SK-N-SH (cell line): Measurements from ENCODE around the gene SHROOM1. TPM values are rescaled to one million over a fixed set of nuclear protein-coding genes. Genes with fewer than 3 reads are reported as not detected.

ENCODE experiments used
- CHD2 ChIP-seq: fragments of 150-350 bp; IDR thresholded peaks from 2 replicates; pipeline ENCODE4 v1.6.1; 2018; ENCODE audit warnings: low read length; ENCODE audit not compliant: partially characterized antibody
- EP300 ChIP-seq, 2 experiments: IDR thresholded peaks; 2 replicates each; pipeline versions ENCODE4 v1.4.0 to v1.6.1; 2012; ENCODE audit warnings: borderline replicate concordance in 1 of 2, low read depth in 1 of 2, low read length in 1 of 2
- FOSL2 ChIP-seq: IDR thresholded peaks from 2 replicates; pipeline ENCODE4 v1.4.0; 2012; ENCODE audit warnings: low read depth, mild to moderate bottlenecking, moderate library complexity, borderline replicate concordance
- FOXM1 ChIP-seq: IDR thresholded peaks from 2 replicates; pipeline ENCODE4 v1.4.0; 2012; ENCODE audit warnings: low read depth, mild to moderate bottlenecking
- GABPA ChIP-seq: IDR thresholded peaks from 2 replicates; pipeline ENCODE4 v1.4.0; 2012; ENCODE audit warnings: low read depth, mild to moderate bottlenecking
- PBX3 ChIP-seq: IDR thresholded peaks from 2 replicates; pipeline ENCODE4; 2012
- RAD21 ChIP-seq: IDR thresholded peaks from 2 replicates; pipeline ENCODE4 v1.6.1; 2012; ENCODE audit warnings: mild to moderate bottlenecking, low read length
- RFX5 ChIP-seq: IDR thresholded peaks from 2 replicates; pipeline ENCODE4 v1.6.1; 2012; ENCODE audit warnings: mild to moderate bottlenecking, improper control_type of control experiment, low read length
- RXRA ChIP-seq: IDR thresholded peaks from 2 replicates; pipeline ENCODE4 v1.4.0; 2012; ENCODE audit warnings: low read depth, mild to moderate bottlenecking, borderline replicate concordance
- SMC3 ChIP-seq: IDR thresholded peaks from 2 replicates; pipeline ENCODE4 v1.6.1; 2012; ENCODE audit warnings: low read depth, low read length, improper control_type of control experiment
- TCF12 ChIP-seq: IDR thresholded peaks from 2 replicates; pipeline ENCODE4 v1.4.0; 2012
- TEAD4 ChIP-seq: IDR thresholded peaks from 2 replicates; pipeline ENCODE4 v1.4.0; 2012; ENCODE audit warnings: mild to moderate bottlenecking, borderline replicate concordance; ENCODE audit not compliant: insufficient read depth
- USF2 ChIP-seq: fragments of 150-350 bp; IDR thresholded peaks from 2 replicates; pipeline ENCODE4 v1.6.1; 2017; ENCODE audit warnings: antibody characterized with exemption, low read length, low read depth, borderline replicate concordance
- polyA plus RNA-seq, 3 experiments: library from polyadenylated mRNA; depleted of rRNA; stranded (reverse); fragments of >200 nt; gene quantifications; 2 replicates each; pipeline ENCODE4 v1.2.3, GENCODE V29; 2012
- TF ChIP-seq, protein P1 (sequence below): fragments of 150-350 bp; IDR thresholded peaks from 2 replicates; pipeline ENCODE4 v1.6.1; 2016; ENCODE audit warnings: mild to moderate bottlenecking, low read depth, low read length
- TF ChIP-seq, protein P2 (sequence below): IDR thresholded peaks from 2 replicates; pipeline ENCODE4 v1.4.0; 2012; ENCODE audit warnings: low read depth, borderline replicate concordance
- TF ChIP-seq, protein P3 (sequence below): fragments of 200-600 bp; sonication (generic); IDR thresholded peaks from 2 replicates; pipeline ENCODE4 v1.6.1; 2017; ENCODE audit warnings: antibody characterized with exemption, mild to moderate bottlenecking, moderate library complexity
- TF ChIP-seq, protein P4 (sequence below): IDR thresholded peaks from 2 replicates; pipeline ENCODE4 v1.4.0; 2012; ENCODE audit warnings: low read depth, borderline replicate concordance

SHROOM1 gene
- polyA plus RNA-seq, 1 of the 3 experiments (the other 2 are of a cell fraction): 3.8 TPM

- no peak for TF ChIP-seq CHD2
- TF ChIP-seq EP300 (IDR thresholded peaks at IDR 0.05; ENCODE audit: borderline replicate concordance in 1 of 2, low read depth in 1 of 2, low read length in 1 of 2): 0 out of 4 replicates have a peak, but pooled peaks of 1 of the 2 experiments have one; percentile 13
- no peak for TF ChIP-seq SMC3
- TF ChIP-seq USF2: no peak
- no peak for TF ChIP-seq RAD21
- TF ChIP-seq, protein P1, sequence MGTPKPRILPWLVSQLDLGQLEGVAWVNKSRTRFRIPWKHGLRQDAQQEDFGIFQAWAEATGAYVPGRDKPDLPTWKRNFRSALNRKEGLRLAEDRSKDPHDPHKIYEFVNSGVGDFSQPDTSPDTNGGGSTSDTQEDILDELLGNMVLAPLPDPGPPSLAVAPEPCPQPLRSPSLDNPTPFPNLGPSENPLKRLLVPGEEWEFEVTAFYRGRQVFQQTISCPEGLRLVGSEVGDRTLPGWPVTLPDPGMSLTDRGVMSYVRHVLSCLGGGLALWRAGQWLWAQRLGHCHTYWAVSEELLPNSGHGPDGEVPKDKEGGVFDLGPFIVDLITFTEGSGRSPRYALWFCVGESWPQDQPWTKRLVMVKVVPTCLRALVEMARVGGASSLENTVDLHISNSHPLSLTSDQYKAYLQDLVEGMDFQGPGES: no peak
- TF ChIP-seq FOSL2: peak; percentile 46; the same call in 1 of the 2 replicates
- no peak for TF ChIP-seq FOXM1
- TF ChIP-seq TEAD4: no peak
- TF ChIP-seq PBX3: no peak
- no peak for TF ChIP-seq RFX5
- TF ChIP-seq, protein P2, sequence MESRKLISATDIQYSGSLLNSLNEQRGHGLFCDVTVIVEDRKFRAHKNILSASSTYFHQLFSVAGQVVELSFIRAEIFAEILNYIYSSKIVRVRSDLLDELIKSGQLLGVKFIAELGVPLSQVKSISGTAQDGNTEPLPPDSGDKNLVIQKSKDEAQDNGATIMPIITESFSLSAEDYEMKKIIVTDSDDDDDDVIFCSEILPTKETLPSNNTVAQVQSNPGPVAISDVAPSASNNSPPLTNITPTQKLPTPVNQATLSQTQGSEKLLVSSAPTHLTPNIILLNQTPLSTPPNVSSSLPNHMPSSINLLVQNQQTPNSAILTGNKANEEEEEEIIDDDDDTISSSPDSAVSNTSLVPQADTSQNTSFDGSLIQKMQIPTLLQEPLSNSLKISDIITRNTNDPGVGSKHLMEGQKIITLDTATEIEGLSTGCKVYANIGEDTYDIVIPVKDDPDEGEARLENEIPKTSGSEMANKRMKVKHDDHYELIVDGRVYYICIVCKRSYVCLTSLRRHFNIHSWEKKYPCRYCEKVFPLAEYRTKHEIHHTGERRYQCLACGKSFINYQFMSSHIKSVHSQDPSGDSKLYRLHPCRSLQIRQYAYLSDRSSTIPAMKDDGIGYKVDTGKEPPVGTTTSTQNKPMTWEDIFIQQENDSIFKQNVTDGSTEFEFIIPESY: no peak
- TF ChIP-seq, protein P3, sequence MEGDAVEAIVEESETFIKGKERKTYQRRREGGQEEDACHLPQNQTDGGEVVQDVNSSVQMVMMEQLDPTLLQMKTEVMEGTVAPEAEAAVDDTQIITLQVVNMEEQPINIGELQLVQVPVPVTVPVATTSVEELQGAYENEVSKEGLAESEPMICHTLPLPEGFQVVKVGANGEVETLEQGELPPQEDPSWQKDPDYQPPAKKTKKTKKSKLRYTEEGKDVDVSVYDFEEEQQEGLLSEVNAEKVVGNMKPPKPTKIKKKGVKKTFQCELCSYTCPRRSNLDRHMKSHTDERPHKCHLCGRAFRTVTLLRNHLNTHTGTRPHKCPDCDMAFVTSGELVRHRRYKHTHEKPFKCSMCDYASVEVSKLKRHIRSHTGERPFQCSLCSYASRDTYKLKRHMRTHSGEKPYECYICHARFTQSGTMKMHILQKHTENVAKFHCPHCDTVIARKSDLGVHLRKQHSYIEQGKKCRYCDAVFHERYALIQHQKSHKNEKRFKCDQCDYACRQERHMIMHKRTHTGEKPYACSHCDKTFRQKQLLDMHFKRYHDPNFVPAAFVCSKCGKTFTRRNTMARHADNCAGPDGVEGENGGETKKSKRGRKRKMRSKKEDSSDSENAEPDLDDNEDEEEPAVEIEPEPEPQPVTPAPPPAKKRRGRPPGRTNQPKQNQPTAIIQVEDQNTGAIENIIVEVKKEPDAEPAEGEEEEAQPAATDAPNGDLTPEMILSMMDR: no peak
- TF ChIP-seq, protein P4, sequence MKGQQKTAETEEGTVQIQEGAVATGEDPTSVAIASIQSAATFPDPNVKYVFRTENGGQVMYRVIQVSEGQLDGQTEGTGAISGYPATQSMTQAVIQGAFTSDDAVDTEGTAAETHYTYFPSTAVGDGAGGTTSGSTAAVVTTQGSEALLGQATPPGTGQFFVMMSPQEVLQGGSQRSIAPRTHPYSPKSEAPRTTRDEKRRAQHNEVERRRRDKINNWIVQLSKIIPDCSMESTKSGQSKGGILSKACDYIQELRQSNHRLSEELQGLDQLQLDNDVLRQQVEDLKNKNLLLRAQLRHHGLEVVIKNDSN: no peak
- peak; percentile 49; the same call in 1 of the 2 replicates for TF ChIP-seq TCF12
- no peak for TF ChIP-seq RXRA
- no peak for TF ChIP-seq GABPA
These were observed 43.4 kb downstream of the SHROOM1 start (continued) for GRCh38 chr5:132787076-132787475.
